Tongue (tissue), 2 donors: ENCODE data around the gene TMPRSS4. TPM values are rescaled to one million over a fixed set of nuclear protein-coding genes. Genes with fewer than 3 reads are reported as not detected.

Experiments used
- DNase-seq: peaks from one replicate; pipeline ENCODE4 v3.0.0-alpha.2; 2015
- total RNA-seq: library from RNA; depleted of rRNA; stranded (reverse); fragments of >200 nt; gene quantifications from one replicate; pipeline ENCODE4 v1.2.3, GENCODE V29; 2014

TMPRSS4 gene
- total RNA-seq, 1 donor from 2014 or later = 7.0 TPM

DNA sequence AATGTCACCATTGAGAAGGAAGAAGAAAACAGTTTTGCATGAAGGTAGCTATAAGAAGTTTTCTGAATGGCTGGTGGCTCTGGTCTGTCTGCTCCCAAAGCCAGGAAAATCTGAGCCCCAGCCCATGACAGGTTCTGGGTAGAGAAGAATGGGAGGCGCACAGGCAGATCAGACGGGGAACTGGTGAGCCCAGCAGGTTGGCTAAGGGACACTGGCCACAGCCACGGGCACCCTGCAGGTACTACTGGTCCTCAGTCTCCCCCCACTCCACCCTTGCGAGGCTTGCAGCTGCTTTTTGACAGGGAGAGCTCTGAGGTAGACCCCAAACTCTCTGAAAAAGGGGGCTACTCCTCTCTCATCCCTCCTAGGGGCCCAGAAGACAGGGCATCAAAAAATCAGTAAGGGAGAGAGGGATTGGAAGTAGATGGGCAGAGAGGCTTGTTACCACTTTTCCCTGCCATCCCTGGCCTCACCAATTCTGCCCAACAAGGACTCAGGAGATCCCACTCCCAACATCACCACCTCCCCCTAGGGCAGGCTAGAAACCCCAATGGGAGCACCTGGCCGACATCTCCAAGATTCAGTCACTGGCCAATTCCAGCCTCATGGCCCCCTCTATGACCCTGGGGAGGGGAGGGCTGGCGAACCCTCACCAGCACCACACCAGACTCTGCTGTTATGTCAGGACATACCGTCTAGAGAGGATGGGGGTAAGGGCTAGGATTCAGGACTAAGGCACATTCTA, 58.3 kb downstream of the TMPRSS4 start:
- DNase-seq = no peak

- DNase-seq = no peak
Observed at GRCh38 chr11:118135796-118136165, 58.9 kb downstream of the TMPRSS4 start.

DNA sequence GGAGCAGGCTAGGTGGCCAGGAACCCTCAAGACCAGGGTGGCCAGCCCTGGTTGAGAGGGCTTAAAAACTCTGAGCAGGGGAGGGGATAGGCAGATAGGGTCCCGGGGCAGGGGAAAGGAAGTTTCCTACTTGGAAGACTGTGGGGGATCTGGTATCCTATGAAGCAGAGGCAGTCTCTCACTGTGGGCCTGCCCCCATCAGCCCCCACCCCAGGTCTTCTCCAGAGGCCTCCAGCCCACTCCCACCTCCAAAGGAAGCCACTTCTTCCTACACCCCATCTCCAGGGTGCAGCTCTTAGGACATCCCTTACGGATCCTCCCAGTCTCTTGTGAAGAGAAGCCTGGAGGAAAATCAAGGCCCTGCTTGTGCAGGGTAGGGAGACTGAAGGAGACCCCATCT, 59.5 kb downstream of the TMPRSS4 start:
- no peak for DNase-seq

- DNase-seq = peak; percentile 21
Observed at GRCh38 chr11:118136801-118137200, 59.9 kb downstream of the TMPRSS4 start.

DNA sequence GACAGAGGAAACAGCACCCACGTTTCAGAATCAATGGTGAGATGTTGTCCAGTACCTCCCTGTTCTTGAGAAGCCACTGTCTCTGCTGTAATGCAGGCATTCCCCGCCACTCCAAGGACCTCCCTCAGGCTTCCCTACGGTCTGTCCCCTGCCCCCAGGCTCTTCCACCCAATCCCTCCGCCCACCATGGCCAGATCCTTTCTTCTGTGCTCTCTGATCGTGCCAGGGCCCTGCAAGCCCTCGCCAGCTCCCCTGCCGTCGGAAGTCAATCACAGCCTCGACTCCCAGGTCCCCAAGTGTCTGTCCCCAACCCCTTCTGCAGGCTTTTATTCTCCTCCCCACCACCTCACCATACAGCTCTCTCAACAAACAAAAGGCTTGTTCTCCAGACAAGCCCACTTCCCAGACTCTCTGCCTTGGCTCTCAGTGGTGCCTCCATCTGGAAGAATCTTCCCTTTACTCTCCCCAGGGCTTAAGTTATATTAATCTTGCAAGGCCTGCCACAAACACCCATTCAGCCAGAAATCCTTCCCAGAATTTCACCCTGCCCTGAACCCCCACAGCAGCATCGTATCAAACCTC, 62.1 kb downstream of the TMPRSS4 start:
- no peak for DNase-seq

DNA sequence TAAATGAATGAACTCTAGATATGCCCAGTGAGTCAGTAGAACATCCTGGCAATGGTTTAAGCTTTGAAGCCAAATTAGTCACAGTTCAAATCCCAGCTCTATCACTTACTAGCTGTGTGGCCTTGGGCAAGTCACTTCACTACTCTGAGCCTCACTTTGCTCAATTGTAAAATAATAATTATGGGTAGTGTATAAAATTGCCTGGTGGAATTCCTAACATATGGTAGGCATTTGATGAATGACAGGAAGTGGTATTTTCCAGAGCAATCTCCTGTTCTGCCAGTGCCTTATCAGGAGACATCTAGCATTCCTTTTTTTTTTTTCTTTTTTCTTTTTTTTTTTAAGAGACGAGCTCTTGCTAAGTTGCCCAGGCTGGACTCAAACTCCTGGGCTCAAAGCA, 62.7 kb downstream of the TMPRSS4 start:
- no peak for DNase-seq

DNA sequence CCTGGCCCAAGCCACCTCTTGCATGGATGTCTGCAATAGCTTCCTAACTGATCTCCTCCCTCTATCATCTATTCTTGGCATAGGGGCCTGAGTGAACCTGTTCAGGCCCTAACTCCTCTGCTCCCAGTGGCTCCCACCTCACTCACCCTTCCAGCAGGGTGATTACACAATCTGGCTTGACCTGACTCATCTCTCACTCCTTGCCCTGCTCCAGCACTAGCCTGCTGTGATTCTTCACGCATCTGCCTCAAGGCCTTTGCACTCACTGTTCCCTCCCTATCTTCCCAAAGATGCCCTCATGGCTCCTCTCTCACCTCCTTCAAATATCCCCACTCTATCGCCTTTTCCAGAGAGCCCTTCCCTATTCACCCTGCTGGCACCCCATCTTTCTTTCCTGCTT, 65.2 kb downstream of the TMPRSS4 start:
- DNase-seq = no peak

DNA sequence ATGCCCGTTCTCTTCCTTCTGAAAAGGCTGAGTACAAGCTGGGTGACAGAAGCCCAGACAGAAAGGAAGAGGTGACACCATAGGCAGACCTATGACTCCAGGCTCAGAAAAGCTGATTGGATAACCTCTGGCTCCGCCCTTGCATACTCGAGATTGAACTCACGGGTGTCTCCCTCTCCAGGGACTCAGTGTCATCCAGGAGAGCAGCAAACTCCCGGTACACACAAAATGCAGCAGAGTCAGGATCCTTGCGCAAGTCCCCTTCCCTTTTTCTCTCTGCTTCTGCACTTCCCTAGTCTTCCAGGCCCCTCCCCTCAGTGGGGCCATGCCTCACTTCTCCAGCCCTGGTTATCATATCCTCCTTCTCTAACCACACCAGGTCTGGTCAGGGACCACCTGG, 65.9 kb downstream of the TMPRSS4 start:
- DNase-seq = no peak

DNA sequence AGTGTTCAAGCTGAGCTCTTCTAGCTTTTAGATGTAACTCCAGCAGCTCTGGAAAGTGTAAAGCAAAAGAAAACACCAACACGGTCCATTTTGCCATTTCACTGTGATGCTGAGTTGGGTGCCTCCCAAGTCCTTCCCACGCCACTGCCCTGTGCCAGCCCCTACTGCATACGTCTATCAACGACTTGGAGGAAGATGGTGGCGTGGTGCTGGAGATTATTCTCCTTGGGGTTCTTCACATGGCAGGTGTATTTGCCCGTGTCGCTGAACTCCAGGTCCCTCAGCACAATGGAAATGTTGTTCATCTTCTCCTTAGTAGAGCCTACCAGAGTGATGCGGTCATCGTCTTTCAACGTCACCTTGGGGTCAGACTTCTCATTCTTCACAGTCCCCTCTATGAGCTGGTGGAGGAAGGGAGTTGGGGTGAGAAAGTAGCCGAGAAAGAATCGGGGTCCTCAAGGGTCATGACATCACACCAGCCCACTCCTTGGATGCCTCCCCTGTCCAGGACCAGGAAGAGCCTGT, 66.8 kb downstream of the TMPRSS4 start:
- DNase-seq = no peak

- DNase-seq = no peak
Observed at GRCh38 chr11:118144301-118145268, 67.7 kb downstream of the TMPRSS4 start.

- peak; percentile 89 for DNase-seq
Observed at GRCh38 chr11:118145285-118146227, 68.7 kb downstream of the TMPRSS4 start.

GRCh38 chr11:118146554-118146953, 69.7 kb downstream of the TMPRSS4 start:
- DNase-seq = no peak

- no peak for DNase-seq
Observed at GRCh38 chr11:118147502-118147901, 70.6 kb downstream of the TMPRSS4 start.

GRCh38 chr11:118148240-118148639, 71.4 kb downstream of the TMPRSS4 start:
- no peak for DNase-seq

DNA sequence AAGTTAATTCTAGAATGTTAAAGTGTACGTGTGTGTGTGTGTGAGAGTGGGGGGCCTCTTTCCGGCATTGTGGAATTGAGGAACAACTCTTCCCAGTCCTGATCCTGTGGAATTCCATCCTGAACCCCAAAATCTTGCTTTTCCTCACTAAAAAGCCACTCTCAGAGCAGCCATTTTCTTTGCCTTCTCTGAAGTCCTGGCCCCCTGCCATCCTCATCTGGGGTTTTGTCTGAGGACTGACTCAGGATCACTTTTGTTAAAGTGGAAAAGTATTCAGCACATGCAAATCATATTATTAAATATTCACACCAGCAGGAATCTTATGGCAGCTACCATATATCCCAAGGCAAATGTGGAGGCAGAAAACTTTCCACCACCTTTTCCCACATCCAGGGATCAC, 72.0 kb downstream of the TMPRSS4 start:
- no peak for DNase-seq

DNA sequence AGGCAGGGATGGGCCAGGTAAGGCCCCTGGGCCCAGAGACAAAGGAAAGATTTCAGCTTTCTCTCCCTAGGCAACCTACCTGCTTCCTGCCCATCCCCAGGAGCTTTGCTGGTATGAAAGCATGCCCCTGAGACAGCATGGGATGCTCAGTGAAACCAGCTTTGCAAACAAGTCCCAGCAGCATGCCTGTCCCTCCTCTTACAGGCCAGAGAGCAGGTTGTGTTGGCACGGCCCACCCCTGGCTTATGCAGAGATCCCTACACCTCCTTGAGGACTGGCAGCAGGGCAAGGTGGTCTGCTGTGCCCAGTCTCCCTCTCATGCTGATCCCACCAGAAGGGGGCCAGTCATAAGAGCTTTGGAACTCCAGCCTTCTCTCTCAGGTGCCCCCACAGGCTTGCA, 72.6 kb downstream of the TMPRSS4 start:
- DNase-seq = no peak

DNA sequence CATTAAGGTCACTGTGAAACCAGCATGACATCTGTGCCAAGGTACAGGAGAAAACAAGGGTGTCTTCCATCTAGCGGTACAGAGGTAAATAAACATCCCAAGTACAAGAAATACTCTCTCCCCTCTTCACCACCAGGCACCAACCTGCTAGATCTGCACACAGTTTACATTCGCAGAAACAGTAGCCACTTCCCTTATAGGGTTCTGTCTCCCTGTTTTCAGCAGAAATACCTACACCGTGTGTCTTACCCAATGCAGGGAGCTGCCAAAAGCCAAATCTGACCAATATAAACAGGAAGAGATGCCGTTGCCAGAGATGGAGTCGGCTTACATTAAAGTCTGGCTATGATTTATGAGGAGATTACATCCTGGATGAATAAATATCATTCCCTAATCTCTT, 74.6 kb downstream of the TMPRSS4 start:
- no peak for DNase-seq

DNA sequence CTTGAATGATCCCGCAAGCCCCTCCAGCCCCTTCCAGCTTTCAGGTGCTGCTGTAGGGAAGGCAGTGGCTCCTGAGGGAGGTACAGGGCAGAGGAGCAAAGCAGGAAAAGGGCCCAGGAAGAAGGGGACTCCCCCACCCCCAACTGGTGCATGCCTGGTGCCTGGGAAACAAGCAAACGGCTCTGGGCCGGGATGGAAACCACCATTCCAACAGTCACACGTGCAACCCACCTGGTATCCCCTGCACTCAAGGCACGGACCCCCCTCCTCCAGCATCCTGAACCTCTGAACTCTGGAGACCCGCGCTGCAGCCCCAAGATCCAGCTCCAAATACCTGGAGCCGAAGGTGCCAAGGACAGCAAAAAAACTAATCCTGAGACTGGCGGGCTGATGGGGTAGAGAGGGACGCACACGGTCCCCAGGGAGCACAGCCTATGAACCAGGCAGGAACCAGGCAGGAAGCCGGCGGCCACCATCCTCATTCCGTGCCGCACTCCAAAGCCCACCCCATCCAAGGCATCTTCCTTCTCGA, 75.2 kb downstream of the TMPRSS4 start:
- no peak for DNase-seq

- DNase-seq = peak; percentile 87
Observed at GRCh38 chr11:118152552-118153471, 75.9 kb downstream of the TMPRSS4 start, which contains the start of gene SCN4B. TSS of gene SCN4B (minus strand) at chr11:118152823. CDS start at chr11:118152673, 150 bp downstream.

DNA sequence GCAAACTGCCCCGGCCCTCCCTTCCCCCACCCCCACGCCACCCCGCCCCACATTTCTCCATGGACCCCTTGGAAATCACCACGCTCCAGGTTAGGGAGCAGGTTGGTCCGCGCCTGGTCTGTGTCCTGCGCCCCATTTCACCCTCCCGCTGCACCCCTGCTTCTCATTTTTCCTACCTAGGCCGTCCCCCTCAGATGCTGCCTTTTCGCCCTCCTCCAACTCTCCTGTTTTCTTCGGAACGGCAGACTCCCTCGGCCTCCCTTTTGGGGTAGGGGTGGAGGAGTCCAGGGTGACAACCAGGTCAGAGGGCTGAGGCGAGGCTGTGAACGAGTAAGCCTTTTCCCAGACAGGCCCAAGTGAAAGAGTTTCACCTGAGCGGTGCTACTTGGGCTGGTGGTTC, 76.6 kb downstream of the TMPRSS4 start:
- no peak for DNase-seq
